Kidney capillary endothelial cell (primary cell): ENCODE measurements around the gene HABP4.
A peak's percentile ranks its signal among the peaks of the same experiment; 100 is the strongest.
"Not testable (repeated sequence)": the region's sequence is repeated elsewhere in the genome, so short reads cannot be mapped to it uniquely, and the experiment has no call there.

Experiments
- DNase-seq: peaks from one replicate; pipeline ENCODE4 v3.0.0-alpha.2; 2018; ENCODE audit warnings: low spot score

Gene HABP4

GRCh38 chr9:96498796-96499195 is 48.8 kb downstream of the HABP4 start:
- no peak for DNase-seq

GRCh38 chr9:96499257-96499656 is 49.3 kb downstream of the HABP4 start:
- no peak for DNase-seq

- no peak for DNase-seq
These were observed 51.0 kb downstream of the HABP4 start for GRCh38 chr9:96500696-96501632.

GRCh38 chr9:96501633-96502538 is 51.9 kb downstream of the HABP4 start:
- DNase-seq = no peak

- no peak for DNase-seq
These were observed 52.8 kb downstream of the HABP4 start for GRCh38 chr9:96502539-96503373.

- DNase-seq = not testable (repeated sequence)
These were observed 53.4 kb downstream of the HABP4 start for GRCh38 chr9:96503374-96503748.

GRCh38 chr9:96503918-96504317 is 53.9 kb downstream of the HABP4 start:
- DNase-seq = no peak

- DNase-seq = no peak
These were observed 55.5 kb downstream of the HABP4 start for GRCh38 chr9:96505316-96505991.

GRCh38 chr9:96508227-96508940 is 58.4 kb downstream of the HABP4 start:
- peak; percentile 18 for DNase-seq

GRCh38 chr9:96509026-96509425 is 59.1 kb downstream of the HABP4 start:
- DNase-seq = no peak

GRCh38 chr9:96509848-96510247 is 59.9 kb downstream of the HABP4 start:
- no peak for DNase-seq

GRCh38 chr9:96510258-96510657 is 60.3 kb downstream of the HABP4 start:
- DNase-seq = peak; percentile 8

GRCh38 chr9:96512240-96512639 is 62.3 kb downstream of the HABP4 start:
- DNase-seq = no peak

- DNase-seq = no peak
These were observed 63.7 kb downstream of the HABP4 start for GRCh38 chr9:96513622-96514021.

- DNase-seq = no peak
These were observed 64.3 kb downstream of the HABP4 start for GRCh38 chr9:96514108-96514799.

GRCh38 chr9:96514800-96515158 is 64.8 kb downstream of the HABP4 start:
- DNase-seq = no peak

GRCh38 chr9:96515621-96516470 is 65.9 kb downstream of the HABP4 start:
- no peak for DNase-seq

GRCh38 chr9:96519095-96519494 is 69.1 kb downstream of the HABP4 start:
- DNase-seq = no peak

GRCh38 chr9:96519787-96520186 is 69.8 kb downstream of the HABP4 start:
- no peak for DNase-seq
